C4-2B (cell line): ENCODE data around the gene CDH18.

Source experiments
- ZFX ChIP-seq: fragments of 450-650 bp; IDR thresholded peaks from 2 replicates; pipeline ENCODE4 v1.6.1; 2017
- TF ChIP-seq, protein P1 (sequence below): fragments of 450-650 bp; conservative IDR thresholded peaks from 2 replicates; pipeline ENCODE4 v1.5.1; 2017; ENCODE audit warnings: mild to moderate bottlenecking

DNA sequence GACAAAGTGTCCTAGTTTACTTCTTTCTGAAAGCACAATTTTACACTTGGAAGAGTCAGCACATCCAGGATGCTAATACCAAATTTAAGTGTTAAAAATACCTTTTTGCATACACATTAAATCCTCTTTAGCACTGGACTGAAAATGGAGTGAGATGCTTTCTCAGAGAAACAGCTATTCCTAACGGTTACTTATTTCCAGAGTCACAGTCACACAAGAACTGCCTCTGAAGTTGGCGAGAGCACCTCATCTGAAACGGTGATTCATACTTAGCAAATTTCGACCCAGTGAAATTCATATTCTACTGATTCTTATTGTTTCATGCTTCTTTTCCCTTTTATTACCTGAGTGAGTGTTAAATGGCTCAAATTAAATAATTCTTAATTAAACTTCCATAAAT, 12.2 kb downstream of the CDH18 start:
- TF ChIP-seq, protein P1, sequence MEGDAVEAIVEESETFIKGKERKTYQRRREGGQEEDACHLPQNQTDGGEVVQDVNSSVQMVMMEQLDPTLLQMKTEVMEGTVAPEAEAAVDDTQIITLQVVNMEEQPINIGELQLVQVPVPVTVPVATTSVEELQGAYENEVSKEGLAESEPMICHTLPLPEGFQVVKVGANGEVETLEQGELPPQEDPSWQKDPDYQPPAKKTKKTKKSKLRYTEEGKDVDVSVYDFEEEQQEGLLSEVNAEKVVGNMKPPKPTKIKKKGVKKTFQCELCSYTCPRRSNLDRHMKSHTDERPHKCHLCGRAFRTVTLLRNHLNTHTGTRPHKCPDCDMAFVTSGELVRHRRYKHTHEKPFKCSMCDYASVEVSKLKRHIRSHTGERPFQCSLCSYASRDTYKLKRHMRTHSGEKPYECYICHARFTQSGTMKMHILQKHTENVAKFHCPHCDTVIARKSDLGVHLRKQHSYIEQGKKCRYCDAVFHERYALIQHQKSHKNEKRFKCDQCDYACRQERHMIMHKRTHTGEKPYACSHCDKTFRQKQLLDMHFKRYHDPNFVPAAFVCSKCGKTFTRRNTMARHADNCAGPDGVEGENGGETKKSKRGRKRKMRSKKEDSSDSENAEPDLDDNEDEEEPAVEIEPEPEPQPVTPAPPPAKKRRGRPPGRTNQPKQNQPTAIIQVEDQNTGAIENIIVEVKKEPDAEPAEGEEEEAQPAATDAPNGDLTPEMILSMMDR: no peak
- no peak for TF ChIP-seq ZFX
